CD4-positive, alpha-beta T cell treated with Interleukin-12 subunit alpha and Interleukin-12 subunit beta, for 1 hour (primary cell): ENCODE data around the gene SP7.
"Not testable (repeated sequence)": the region's sequence is repeated elsewhere in the genome, so short reads cannot be mapped to it uniquely, and the experiment has no call there.

Source experiments
- DNase-seq: peaks from one replicate; pipeline ENCODE4 v3.0.0-alpha.2; 2020

SP7 gene

DNA sequence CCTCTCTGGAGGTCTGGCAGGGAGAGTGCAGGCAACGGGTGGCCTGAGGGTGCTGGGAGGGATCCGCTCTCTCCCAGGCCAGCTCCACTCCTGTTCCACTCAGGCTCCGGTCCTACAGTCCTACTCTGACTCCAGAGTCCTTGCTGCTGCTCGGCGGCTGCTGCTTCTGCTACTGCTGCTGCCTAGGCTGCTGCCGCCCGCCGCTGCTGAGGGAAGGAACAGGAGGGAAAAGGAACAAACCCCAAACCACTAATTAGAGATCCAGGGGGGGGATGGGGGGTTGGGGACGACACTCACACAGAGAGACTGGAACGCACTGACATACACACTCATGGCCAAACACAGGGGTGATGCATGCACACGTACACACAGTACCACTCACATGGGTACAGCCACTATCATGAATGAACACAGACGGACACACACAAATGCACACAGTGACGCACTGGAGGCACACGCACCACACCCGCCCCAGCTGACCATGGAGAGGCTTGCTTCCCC, at the start of gene SP7:
SP7 (minus strand) TSS at position 174 of the 501 bp plus-strand sequence. CDS start 708 bp downstream, outside the sequence.
- DNase-seq: no peak

DNA sequence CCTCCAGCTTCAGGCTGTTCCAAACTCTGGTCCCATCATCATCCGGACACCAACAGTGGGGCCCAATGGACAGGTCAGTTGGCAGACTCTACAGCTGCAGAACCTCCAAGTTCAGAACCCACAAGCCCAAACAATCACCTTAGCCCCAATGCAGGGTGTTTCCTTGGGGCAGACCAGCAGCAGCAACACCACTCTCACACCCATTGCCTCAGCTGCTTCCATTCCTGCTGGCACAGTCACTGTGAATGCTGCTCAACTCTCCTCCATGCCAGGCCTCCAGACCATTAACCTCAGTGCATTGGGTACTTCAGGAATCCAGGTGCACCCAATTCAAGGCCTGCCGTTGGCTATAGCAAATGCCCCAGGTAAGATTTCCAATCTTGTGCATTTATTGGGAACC, 47.1 kb upstream of the SP7 start:
- no peak for DNase-seq

DNA sequence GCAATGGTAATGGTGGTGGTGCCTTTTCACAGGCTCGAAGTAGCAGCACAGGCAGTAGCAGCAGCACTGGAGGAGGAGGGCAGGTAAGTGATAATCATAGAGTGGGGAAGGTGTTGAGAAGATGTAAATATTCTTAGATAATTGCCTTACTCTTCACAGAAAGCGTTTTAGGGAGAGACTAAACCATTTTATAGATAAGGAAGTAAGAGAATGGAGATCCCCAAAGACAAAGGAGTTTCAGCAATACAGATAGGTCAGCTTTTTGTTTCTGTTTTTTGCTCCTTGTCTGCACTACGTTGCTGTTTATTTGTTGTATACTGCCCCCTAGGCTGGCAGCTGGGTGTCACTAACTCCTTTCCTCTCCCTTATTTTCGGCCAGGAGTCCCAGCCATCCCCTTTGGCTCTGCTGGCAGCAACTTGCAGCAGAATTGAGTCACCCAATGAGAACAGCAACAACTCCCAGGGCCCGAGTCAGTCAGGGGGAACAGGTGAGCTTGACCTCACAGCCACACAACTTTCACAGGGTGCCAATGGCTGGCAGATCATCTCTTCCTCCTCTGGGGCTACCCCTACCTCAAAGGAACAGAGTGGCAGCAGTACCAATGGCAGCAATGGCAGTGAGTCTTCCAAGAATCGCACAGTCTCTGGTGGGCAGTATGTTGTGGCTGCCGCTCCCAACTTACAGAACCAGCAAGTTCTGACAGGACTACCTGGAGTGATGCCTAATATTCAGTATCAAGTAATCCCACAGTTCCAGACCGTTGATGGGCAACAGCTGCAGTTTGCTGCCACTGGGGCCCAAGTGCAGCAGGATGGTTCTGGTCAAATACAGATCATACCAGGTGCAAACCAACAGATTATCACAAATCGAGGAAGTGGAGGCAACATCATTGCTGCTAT, 45.8 kb upstream of the SP7 start:
- peak; percentile 68 for DNase-seq

DNA sequence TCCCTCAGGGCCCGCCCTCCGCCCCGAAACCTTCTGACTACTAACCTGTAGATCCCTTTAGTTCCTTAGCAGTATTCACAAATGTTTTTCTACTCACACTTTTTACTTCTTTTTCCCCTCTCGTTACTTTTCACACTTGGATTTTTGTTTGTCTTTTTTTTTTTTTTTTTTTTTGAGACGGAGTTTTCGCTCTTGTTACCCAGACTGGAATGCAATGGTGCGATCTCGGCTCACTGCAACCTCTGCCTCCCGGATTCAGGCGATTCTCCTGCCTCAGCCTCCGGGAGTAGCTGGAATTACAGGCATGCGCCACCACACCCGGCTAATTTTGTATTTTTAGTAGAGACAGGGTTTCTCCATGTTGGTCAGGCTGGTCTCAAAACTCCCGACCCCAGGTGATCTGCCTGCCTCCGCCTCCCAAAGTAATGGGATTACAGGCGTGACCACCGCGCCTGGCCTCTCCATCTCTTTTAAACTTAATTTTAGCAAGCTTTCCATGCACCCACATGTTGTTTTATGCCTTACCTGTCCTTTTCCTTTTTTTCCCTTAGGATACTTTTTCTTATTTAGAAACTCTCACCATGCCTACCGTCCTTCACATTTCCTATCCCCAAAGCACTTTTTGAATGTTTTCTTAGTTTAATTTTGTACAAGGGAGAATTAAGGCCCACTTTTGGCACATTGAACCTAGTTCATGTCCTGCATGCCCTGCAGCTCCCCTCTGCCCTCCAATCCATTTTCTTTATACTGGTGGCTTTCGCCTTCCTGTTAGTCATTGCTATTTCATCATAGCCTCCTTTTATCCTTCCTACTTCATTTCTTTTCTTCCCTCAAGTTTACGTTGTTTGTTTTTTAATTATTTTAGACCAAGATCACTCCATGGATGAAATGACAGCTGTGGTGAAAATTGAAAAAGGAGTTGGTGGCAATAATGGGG, 44.9 kb upstream of the SP7 start:
- DNase-seq: no peak

DNA sequence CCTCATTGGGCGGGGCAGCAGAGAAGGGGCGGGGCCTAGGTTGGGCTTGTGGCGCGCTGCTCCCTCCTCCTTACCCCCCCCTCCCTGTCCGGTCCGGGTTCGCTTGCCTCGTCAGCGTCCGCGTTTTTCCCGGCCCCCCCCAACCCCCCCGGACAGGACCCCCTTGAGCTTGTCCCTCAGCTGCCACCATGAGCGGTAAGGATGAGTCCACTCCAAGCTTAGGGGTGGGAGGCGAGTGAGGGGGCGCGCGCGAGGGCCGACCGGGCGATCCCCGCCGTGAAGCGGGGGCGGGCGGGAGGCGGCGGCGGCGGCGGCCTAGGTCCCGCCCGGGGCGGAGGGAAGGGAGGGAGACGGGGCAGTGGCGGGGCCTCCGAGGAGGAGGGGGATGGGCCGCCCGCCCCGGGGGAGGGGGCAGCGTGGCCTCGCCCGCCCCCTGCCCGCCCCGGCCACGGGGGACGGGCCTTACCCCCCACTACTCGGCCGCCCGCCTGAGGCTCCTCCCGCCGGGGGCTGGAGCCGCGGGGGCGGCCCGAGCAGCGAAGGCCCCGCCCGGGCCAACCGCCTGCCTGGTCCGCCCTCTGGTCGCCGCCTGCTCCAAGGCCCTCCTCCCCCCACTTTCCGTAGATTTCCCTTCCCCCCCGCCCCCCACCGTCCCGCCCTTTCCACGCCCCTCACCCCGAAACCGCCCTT, 44.1 kb upstream of the SP7 start, which contains the start of gene SP1:
SP1 (plus strand) TSS at position 73 of the 690 bp plus-strand sequence; CDS start at position 189, 116 bp downstream.
- DNase-seq: peak; percentile 91

DNA sequence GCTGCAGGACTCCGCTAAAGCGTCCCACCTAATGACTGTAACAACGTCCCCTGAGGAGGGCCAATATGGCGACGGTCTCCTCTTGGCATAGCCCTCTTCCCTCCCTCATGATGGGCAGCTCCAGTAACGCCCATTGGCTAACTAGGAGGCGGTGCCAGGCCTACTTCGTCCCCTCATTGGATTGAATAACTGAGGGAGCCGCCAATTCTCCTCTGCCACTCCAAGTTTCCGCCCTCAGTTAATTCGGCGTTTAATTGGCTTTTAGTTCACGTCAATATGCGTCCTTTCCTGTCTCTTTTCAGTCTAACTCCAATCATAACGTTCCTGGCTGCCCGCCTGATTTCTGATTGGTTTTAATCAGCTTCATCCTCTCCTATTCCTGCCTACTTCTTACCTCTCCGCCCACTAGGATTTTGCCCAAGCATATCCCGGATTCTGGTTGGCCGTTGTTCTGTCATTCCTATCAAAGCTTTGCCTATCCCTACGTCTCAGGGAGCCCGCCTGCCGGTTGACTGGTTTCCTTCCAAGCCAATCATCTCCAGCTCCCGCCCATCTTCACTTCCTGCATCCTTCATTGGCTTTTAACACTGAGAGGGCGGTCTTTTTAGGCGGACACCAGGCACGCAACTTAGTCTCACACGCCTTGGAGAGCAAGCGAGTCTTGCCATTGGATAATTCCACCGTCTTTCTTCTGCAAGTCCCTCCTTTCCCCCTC, 43.4 kb upstream of the SP7 start:
- peak; percentile 100 for DNase-seq

DNA sequence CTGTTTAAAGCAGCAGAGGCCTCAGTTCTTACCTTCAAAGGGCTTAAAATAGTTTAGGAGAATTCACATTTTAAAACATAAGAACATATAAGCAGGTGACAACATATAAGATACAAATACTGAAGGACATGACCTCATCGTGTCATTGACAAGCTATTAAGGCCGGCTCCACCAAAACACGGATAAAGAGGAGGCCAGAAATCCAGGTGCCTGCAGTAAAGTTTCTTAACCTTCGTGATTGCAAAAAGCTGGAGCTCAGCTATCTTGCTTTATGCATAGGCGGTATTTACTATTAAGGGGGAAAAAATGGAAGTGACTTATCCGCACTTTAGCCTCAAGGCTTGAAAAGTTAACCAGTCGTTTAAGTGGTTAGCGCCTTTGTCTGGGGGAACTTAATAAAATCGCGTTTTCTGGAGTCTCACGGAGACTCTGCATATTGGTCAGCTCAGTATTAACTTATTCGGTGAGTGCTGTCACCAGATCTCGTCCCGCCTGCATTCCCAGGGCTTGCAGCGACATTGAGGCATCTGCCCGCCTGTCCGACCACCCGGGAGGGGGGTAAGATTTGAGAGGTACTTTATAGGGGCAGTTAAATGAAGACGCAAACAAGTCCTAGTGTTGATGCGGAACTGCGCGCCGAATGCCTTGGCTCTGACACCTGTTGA, 42.7 kb upstream of the SP7 start:
- DNase-seq: no peak

DNA sequence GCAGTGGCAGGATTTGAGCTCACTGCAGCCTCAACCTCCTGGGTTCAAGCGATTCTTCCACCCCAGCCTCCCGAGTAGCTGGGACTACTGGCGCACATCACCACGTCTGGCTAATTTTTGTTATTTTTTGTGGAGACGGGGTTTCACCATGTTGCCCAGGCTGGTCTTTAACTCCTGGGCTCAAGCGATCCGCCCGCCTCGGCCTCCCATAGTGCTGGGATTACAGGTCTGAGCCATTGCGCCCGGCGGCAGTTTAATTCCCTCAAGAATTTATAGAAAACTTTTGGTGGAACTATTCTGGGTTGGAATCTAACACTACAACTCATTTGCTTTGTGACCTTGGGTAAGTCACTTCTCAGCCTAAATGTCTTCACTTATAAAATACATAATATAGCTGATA, 42.1 kb upstream of the SP7 start:
- DNase-seq: no peak

DNA sequence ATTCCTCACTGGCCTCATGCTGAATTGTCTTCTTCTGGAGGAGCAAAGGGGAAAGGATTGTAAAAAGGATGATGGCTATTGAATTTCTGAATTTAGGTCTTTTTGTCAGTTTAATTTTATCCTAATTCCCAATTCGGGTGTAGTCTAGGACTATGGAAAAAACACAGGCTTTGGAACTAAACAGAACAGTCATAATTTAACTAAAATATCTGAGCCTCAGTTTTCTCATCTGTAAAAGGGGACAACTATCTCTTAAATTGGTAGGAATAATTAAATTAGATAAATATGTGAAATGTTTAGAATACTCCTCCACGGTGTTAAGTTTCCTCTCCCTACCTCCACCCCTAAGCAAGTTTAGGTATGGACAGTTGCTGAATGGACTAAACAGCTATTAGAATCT, 40.6 kb upstream of the SP7 start:
- no peak for DNase-seq

DNA sequence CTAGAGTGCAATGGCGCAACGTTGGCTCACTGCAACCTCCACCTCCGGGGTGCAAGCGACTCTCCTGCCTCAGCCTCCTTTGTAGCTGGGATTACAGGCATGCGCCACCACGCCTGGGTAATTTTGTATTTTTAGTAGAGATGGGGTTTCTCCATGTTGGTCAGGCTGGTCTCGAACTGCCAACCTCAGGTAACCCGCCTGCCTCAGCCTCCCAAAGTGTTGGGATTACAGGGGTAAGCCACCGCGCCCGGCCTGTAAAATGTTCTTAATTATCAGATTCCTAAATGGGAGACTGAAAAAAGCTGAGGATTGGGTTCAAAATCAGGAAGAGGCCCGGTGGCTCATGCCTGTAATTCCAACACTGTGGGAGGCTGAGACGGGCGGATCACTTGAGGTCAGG, 38.1 kb upstream of the SP7 start:
- DNase-seq: not testable (repeated sequence)

DNA sequence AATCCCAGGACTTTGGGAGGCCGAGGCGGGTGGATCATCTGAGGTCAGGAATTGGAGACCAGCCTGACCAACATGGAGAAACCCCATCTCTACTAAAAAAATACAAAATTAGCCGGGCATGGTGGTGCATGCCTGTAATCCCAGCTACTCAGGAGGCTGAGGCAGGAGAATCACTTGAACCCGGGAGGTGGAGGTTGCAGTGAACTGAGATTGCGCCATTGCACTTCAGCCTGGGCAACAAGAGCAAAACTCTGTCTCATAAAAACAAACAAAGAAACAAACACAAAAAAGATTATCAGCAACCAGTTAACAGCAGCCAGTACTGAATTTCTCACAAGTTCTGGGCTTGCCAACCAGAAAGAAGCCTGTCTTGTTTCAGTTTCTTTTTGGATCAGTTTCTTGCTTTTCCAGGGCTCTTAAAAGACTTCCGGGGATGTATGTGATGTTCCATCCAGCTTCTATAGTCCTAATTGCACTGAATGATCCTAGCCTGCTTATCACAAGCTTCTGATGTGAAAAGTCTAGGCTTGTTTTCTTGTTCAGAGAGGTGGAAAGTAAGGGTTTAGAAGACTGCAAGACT, 37.5 kb upstream of the SP7 start:
- not testable (repeated sequence) for DNase-seq

DNA sequence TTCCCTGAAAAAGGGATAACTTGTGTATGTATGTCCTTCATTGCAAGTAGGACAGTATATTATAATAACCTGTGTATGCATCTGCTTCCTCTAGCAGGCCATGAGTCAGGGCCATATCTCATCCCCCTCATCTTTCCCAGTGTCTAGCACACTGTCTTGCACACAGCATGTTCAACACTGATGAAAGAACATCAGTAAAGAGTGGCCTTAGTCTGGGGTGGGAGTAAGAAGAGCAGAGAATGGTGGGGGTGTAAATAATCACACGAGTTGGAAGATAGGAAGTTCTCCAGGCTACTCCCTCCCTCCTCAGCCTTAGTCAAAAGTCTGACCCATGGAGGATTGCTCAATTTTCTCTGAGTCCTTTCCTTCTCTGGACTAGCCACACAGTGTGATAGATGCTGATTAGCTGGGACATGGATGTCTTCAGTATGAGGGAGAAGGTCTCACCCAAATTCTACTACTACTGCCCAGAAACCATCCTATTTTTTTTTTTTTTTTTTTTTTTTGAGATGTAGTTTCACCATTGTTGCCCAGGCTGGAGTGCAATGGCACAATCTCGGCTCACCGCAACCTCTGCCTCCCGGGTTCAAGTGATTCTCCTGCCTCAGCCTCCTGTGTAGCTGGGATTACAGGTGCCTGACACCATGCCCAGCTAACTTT, 29.2 kb upstream of the SP7 start:
- DNase-seq: no peak

DNA sequence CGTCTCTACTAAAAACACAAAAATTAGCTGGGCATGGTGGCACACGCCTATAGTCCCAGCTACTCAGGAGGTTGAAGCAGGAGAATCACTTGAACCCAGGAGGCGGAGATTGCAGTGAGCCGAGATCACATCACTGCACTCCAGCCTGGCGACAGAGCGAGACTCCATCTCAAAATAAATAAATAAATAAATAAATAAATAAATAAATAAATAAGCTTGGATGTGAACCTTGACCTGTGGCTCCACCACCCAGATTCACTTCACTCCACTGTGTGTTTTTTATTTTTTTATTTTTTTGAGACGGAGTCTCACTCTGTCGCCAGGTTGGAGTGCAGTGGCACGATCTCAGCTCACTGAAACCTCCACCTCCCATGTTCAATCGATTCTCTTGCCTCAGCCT, 25.5 kb upstream of the SP7 start:
- not testable (repeated sequence) for DNase-seq

DNA sequence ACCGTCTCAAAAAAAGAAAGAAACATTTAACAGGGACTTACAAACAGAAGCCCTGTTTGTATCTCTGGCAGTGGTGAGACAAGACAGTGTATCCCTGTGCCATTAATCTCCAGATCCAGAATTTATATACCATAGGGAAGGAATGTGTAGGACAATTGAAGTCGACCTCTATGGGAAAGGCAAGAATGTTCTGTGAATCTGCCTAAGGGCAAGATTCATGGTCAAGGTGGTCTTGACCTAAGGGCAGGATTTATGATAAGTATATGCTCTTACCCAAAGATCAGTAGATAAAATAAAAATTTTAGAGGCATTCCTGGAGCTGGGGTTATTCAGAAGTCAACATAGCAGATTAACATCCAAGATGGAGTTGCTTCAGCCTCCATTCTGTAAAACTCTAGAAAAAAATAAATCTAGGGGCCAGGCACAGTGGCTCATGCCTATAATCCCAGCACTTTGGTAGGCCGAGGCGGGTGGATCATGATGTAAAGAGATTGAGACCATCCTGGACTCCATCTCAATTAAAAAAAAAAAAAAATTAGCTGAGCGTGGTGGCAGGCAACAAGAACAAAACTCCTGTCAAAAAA, 22.8 kb upstream of the SP7 start:
- DNase-seq: no peak

DNA sequence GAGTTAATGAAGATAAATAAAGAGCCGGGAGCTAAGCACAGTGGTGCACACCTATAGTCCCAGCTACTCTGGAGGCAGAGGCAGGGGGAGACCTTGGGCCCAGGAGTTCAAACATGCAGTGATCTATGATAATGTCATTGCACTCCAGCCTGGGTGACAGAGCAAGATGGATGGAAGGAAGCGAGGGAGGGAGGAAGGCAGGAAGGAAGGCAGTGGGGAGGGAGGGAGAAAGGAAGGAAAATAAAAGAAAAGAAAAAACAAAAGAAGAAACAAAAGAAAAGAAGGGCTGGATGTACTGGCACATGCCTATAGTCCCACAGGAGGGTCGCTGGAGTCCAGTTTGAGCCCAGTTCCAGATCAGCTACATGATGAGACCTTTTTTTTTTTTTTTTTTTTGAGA, 19.0 kb upstream of the SP7 start:
- no peak for DNase-seq

DNA sequence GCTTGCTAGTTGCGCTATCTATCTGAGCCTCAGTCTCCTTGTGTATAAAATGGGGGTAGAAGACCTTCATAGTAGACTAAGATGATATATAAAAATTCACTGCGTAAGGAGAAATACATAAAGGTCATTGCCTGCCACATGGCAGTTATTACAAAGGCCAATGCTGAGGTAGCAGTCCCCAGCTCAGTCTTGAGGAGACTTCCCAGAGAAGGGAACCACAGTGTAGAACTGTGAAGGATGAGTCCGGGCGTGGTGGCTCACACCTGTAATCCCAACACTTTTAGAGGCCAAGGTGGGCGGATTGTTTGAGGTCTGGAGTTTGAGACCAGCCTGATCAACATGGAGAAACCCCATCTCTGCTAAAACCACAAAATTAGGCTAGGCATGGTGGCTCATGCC, 17.1 kb upstream of the SP7 start:
- DNase-seq: no peak

DNA sequence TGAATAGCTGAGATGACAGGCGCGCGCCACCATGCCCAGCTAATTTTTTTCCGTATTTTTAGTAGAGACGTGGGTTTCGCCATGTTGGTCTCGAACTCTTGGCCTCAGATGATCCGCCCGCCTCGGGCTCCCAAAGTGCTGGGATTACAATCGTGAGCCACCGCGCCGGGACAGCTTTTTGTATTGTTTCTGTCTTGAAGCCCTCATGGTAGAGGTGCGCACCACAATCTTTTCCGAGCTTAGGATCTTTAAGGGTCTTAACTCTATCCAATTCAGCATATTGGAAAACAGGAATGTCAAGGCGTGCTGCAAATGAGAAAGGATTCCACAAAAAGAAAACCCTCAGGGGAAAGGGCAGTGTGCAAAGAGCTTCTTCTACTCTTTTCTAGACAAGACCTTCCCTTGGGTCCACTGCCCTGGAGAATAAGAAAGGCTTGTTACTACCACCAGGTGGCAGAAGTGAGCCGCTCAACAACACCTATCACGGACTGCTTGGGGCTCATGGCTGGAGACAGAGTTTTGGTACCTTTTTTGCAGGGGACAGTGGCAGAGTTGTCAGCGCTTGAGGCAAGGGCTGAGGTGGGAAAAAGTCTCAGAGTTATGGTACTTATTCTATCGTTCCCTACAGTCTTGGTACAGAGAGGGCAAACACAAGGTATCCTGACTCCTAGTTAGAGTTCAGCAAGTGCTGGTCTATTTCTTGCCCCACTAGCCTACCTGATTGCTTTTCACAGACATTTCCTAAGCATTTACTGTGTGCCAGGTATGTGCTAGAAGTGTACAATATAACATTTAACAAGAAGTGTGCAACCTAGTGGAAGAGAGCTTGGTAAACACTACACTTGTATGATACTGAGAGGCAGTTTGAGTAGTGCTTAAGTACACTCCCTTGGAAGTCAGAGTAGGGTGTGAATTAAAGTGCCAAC, 16.4 kb upstream of the SP7 start:
- DNase-seq: peak; percentile 89

DNA sequence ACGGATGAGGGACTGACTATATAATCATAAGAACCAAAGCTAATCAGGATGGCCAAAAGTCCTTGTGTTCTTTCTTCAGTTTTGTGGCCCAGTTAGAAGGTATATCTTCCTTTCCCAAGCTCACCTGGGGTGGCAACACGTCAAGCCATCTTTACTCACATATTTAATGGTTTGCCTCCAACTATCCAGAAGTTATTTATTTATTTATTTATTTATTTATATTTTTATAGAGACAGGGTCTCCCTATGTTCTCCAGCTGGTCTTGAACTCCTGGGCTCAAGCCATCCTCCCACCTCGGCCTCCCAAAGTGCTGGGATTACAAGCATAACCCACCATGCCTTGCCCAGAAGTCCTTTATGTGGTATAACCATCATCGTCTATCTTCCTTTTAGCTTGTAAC, 11.8 kb upstream of the SP7 start:
- no peak for DNase-seq

DNA sequence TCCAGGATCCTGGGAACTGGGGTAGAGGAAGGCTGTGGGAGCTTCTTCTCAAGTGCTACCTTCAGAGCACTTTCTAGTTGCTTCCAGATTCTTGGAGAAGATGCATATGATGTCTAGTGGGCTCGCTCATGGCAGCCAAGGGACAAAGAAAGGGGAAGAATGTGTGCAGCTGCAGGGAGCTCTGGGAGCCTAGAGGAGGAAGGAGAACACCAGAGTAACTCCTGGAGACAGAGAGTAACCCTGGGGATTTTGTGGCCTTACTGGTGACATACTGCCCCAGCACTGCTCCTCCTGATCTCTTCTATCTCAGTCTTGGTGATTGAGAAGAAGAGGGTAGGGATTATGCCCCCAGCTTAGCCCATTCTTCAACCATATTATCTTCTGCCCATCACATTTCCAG, 10.3 kb upstream of the SP7 start:
- no peak for DNase-seq
